Measurements from ENCODE around the gene TMEM163. TPM values are rescaled to one million over a fixed set of nuclear protein-coding genes. Genes with fewer than 3 reads are reported as not detected.
"Not testable (repeated sequence)": the region's sequence is repeated elsewhere in the genome, so short reads cannot be mapped to it uniquely, and the experiment has no call there.

Gene TMEM163
- total RNA-seq, 1 experiment from 2014 or later: 2.5 TPM

GRCh38 chr2:134508391-134508790 is 210.4 kb downstream of the TMEM163 start:
- Mint-ChIP-seq H3K4me1 (ENCODE audit: low read depth, unreplicated experiment) (no peaks in the 10 kb centered on the region), H3K27me3 (ENCODE audit: unreplicated experiment) (no peaks in the 10 kb centered on the region), H3K36me3 (ENCODE audit: insufficient read depth, unreplicated experiment) (no peaks in the 10 kb centered on the region), H3K27ac (ENCODE audit: unreplicated experiment) (no peak overlapping the region), H3K9me3 (ENCODE audit: low read depth, unreplicated experiment) (no peaks in the 10 kb centered on the region), H3K4me3 (ENCODE audit: low read depth, unreplicated experiment) (no peak overlapping the region)
- intact Hi-C loops (cut with micrococcal nuclease; ENCODE audit: unreplicated experiment): no loop called here
- DNase-seq: no peak
- BruUV-seq (replicated peaks): no TSS peak
- no peak for TF ChIP-seq CTCF (IDR thresholded peaks at IDR 0.05; ENCODE audit: unreplicated experiment)
- CTCF ChIA-PET: no interaction called here

- H3K4me3 Mint-ChIP-seq (ENCODE audit: low read depth, unreplicated experiment): no peak overlapping the region
- H3K9me3 Mint-ChIP-seq (ENCODE audit: low read depth, unreplicated experiment): no peaks in the 10 kb centered on the region
- DNase-seq: no peak
- no peaks in the 10 kb centered on the region for H3K27me3 Mint-ChIP-seq (ENCODE audit: unreplicated experiment)
- no peak overlapping the region for H3K27ac Mint-ChIP-seq (ENCODE audit: unreplicated experiment)
- H3K36me3 Mint-ChIP-seq (ENCODE audit: insufficient read depth, unreplicated experiment): no peaks in the 10 kb centered on the region
- intact Hi-C loops (cut with micrococcal nuclease; ENCODE audit: unreplicated experiment): no loop called here
- no TSS peak for BruUV-seq (replicated peaks)
- CTCF ChIA-PET: no interaction called here
- no peak for TF ChIP-seq CTCF (IDR thresholded peaks at IDR 0.05; ENCODE audit: unreplicated experiment)
- H3K4me1 Mint-ChIP-seq (ENCODE audit: low read depth, unreplicated experiment): no peaks in the 10 kb centered on the region
Observed at GRCh38 chr2:134507697-134508096, 211.1 kb downstream of the TMEM163 start.

- H3K4me1 Mint-ChIP-seq (ENCODE audit: low read depth, unreplicated experiment); H3K4me3 Mint-ChIP-seq (ENCODE audit: low read depth, unreplicated experiment); CTCF ChIA-PET; H3K27ac Mint-ChIP-seq (ENCODE audit: unreplicated experiment); intact Hi-C loops (cut with micrococcal nuclease; ENCODE audit: unreplicated experiment); BruUV-seq (replicated peaks); H3K36me3 Mint-ChIP-seq (ENCODE audit: insufficient read depth, unreplicated experiment); H3K27me3 Mint-ChIP-seq (ENCODE audit: unreplicated experiment); H3K9me3 Mint-ChIP-seq (ENCODE audit: low read depth, unreplicated experiment); DNase-seq: not testable (repeated sequence)
Observed at GRCh38 chr2:134507159-134507558, 211.6 kb downstream of the TMEM163 start.

- CTCF ChIA-PET: interaction anchor here (0.6 to 1.3 kb wide), 2 partner anchors 12 to 162 kb away, joined by 3 to 4 read pairs; no protein-coding TSS in a partner anchor
- H3K27me3 Mint-ChIP-seq (ENCODE audit: unreplicated experiment): no peaks in the 10 kb centered on the region
- H3K4me1 Mint-ChIP-seq (ENCODE audit: low read depth, unreplicated experiment): no peaks in the 10 kb centered on the region
- intact Hi-C loops (cut with micrococcal nuclease; ENCODE audit: unreplicated experiment): no loop called here
- H3K4me3 Mint-ChIP-seq (ENCODE audit: low read depth, unreplicated experiment): no peak overlapping the region
- H3K36me3 Mint-ChIP-seq (ENCODE audit: insufficient read depth, unreplicated experiment): no peaks in the 10 kb centered on the region
- no peaks in the 10 kb centered on the region for H3K9me3 Mint-ChIP-seq (ENCODE audit: low read depth, unreplicated experiment)
- DNase-seq: no peak
- H3K27ac Mint-ChIP-seq (ENCODE audit: unreplicated experiment): no peak overlapping the region
- no TSS peak for BruUV-seq (replicated peaks)
- TF ChIP-seq CTCF (IDR thresholded peaks at IDR 0.05; ENCODE audit: unreplicated experiment): no peak
Observed at GRCh38 chr2:134505446-134505845, 213.4 kb downstream of the TMEM163 start.

- TF ChIP-seq CTCF (IDR thresholded peaks at IDR 0.05; ENCODE audit: unreplicated experiment): no peak
- Mint-ChIP-seq H3K27ac (ENCODE audit: unreplicated experiment) (no peak overlapping the region), H3K4me3 (ENCODE audit: low read depth, unreplicated experiment) (no peak overlapping the region), H3K9me3 (ENCODE audit: low read depth, unreplicated experiment) (no peaks in the 10 kb centered on the region), H3K36me3 (ENCODE audit: insufficient read depth, unreplicated experiment) (no peaks in the 10 kb centered on the region), H3K27me3 (ENCODE audit: unreplicated experiment) (no peaks in the 10 kb centered on the region), H3K4me1 (ENCODE audit: low read depth, unreplicated experiment) (no peaks in the 10 kb centered on the region)
- CTCF ChIA-PET: interaction anchor here (0.6 kb wide), 1 partner anchor 163 kb away, joined by 4 read pairs; no protein-coding TSS in a partner anchor
- no TSS peak for BruUV-seq (replicated peaks)
- intact Hi-C loops (cut with micrococcal nuclease; ENCODE audit: unreplicated experiment): no loop called here
- no peak for DNase-seq
Observed at GRCh38 chr2:134504586-134505336, 214.0 kb downstream of the TMEM163 start.

All from Calu3 (cell line).